ENCODE results near the gene SLC37A2. TPM values are rescaled to one million over a fixed set of nuclear protein-coding genes. Genes with fewer than 3 reads are reported as not detected.
"Not testable (repeated sequence)": the region's sequence is repeated elsewhere in the genome, so short reads cannot be mapped to it uniquely, and the experiment has no call there.

The SLC37A2 gene
- total RNA-seq, 4 donors from 2014 or later, result 24.9 to 44.4 (median 29.4) TPM

- 47 to 81% methylated on average over 1 of the region's 1 CpG for WGBS, 2 donors
- Histone ChIP-seq H3K27me3 (no peaks in the 10 kb centered on the region), H3K36me3 (peaks cover 0 to 7% (median 0%) of the 10 kb centered on the region in 3 donors), H3K4me3 (no peak overlapping the region), H3K27ac (no peak overlapping the region), H3K4me1 (no peaks in the 10 kb centered on the region), H3K9me3 (peaks cover 0 to 3% (median 0%) of the 10 kb centered on the region in 3 donors)
- no peak for DNase-seq
- TF ChIP-seq POLR2A (IDR thresholded peaks at IDR 0.05) (no peak), CTCF (IDR thresholded peaks at IDR 0.05) (no peak)
- intact Hi-C loops (cut with DNase I), result no loop called here
Measured at GRCh38 chr11:125036933-125037332, 26.2 kb upstream of the SLC37A2 start.

DNA sequence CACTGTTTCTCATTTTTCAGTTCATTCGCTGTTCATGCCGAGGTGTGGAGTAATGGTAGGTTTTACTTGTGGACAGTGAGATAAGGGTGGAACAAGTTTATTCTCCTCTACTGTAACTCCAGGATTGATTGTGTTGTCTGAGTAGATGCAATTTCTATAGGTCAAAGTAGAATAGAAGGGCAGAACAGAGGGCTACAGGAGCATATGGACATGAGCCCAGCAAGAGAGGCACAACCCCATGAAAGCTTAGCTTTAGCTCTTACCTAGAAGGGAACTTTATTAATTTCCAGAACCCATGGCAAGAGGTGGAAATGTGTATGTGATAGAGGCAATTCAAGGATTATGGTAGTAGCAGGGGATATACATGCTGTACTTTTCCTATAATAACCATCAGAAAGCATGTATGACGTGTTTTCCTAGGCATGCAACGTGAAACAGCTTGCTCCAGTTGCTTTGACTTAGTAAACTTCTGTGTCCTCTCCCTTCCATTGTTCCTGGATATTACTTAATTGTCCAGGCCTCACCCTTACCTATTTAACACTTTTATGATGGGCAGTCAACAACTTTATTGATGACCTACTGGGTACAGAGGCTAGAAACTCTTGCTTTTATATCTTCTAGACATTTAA lies 13.8 kb upstream of the SLC37A2 start:
- peak overlapping the region in 1 of 4 donors; percentile 38 for H3K27ac ChIP-seq
- TF ChIP-seq CTCF (IDR thresholded peaks at IDR 0.05) (no peak), POLR2A (IDR thresholded peaks at IDR 0.05) (no peak)
- no peaks in the 10 kb centered on the region for H3K36me3 ChIP-seq
- 74 to 83% methylated on average over 4 of the region's 4 CpGs for WGBS, 2 donors
- H3K4me1 ChIP-seq, result peaks cover 0 to 13% (median 0%) of the 10 kb centered on the region in 3 donors
- no peak for DNase-seq
- no peaks in the 10 kb centered on the region for H3K9me3 ChIP-seq
- no peaks in the 10 kb centered on the region for H3K27me3 ChIP-seq
- intact Hi-C loops (cut with DNase I), result no loop called here
- no peak overlapping the region for H3K4me3 ChIP-seq

- intact Hi-C loops (cut with DNase I), result no loop called here
- no peaks in the 10 kb centered on the region for H3K9me3 ChIP-seq
- H3K4me3 ChIP-seq, result no peak overlapping the region
- no peaks in the 10 kb centered on the region for H3K36me3 ChIP-seq
- H3K27me3 ChIP-seq, result no peaks in the 10 kb centered on the region
- H3K27ac ChIP-seq, result no peak overlapping the region
- TF ChIP-seq CTCF (IDR thresholded peaks at IDR 0.05), result no peak
- peaks cover 0 to 27% (median 0%) of the 10 kb centered on the region in 3 donors for H3K4me1 ChIP-seq
- DNase-seq, result no peak
Measured at GRCh38 chr11:125052047-125052446, 11.1 kb upstream of the SLC37A2 start.

GRCh38 chr11:125053167-125053566 lies 9.9 kb upstream of the SLC37A2 start:
- no peaks in the 10 kb centered on the region for H3K9me3 ChIP-seq
- no peak for DNase-seq
- intact Hi-C loops (cut with DNase I), result no loop called here
- no peaks in the 10 kb centered on the region for H3K27me3 ChIP-seq
- peaks cover 0 to 27% (median 0%) of the 10 kb centered on the region in 3 donors for H3K4me1 ChIP-seq
- TF ChIP-seq CTCF (IDR thresholded peaks at IDR 0.05), result no peak
- TF ChIP-seq POLR2A (IDR thresholded peaks at IDR 0.05), result no peak
- 40 to 63% methylated on average over 1 of the region's 1 CpG for WGBS, 2 donors
- H3K36me3 ChIP-seq, result no peaks in the 10 kb centered on the region
- H3K4me3 ChIP-seq, result no peak overlapping the region
- H3K27ac ChIP-seq, result no peak overlapping the region

- H3K4me3 ChIP-seq, result no peak overlapping the region
- H3K4me1 ChIP-seq, result peaks cover 0 to 27% (median 0%) of the 10 kb centered on the region in 3 donors
- DNase-seq, result no peak
- no peak overlapping the region for H3K27ac ChIP-seq
- intact Hi-C loops (cut with DNase I), result no loop called here
- TF ChIP-seq POLR2A (IDR thresholded peaks at IDR 0.05) (no peak), CTCF (IDR thresholded peaks at IDR 0.05) (no peak)
- no peaks in the 10 kb centered on the region for H3K27me3 ChIP-seq
- H3K9me3 ChIP-seq, result no peaks in the 10 kb centered on the region
- H3K36me3 ChIP-seq, result no peaks in the 10 kb centered on the region
- WGBS, 2 donors, result 46 to 53% methylated on average over 2 of the region's 2 CpGs
Measured at GRCh38 chr11:125055107-125055715, 7.9 kb upstream of the SLC37A2 start.

DNA sequence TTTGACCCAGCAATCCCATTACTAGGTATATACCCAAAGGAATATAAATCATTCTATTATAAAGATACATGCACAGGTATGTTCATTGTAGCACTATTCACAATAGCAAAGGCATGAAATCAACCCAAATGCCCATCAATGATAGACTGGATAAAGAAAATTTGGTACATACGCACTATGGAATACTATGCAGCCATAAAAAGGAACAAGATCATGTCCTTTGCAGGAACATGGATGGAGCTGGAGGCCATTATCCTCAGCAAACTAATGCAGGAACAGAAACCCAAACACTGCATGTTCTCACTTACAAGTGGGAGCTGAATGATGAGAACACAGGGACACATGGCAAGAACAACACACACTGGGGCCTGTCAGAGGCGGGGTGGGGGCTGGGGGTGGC lies 7.0 kb upstream of the SLC37A2 start:
- intact Hi-C loops (cut with DNase I); DNase-seq: not testable (repeated sequence)

More for the DNA sequence above, 7.0 kb upstream of the SLC37A2 start:
- H3K4me3 ChIP-seq, H3K9me3 ChIP-seq, H3K27me3 ChIP-seq, H3K36me3 ChIP-seq, H3K27ac ChIP-seq: not testable (repeated sequence)
- peaks cover 0 to 27% (median 0%) of the 10 kb centered on the region in 3 donors for H3K4me1 ChIP-seq
- WGBS, 2 donors, result 100% methylated on average over 1 to 2 of the region's 2 CpGs

Measured in esophagus squamous epithelium (tissue), 5 donors.